Neural cell (in vitro differentiated cells): Measurements from ENCODE around the gene ITPK1. TPM values are rescaled to one million over a fixed set of nuclear protein-coding genes. Genes with fewer than 3 reads are reported as not detected.

Experiments
- H2AFZ ChIP-seq: fragments of 200-600, 300-800 bp; sonication (generic), shearing (Covaris generic); 2 replicates; pipeline ENCODE4 v1.6.0; 2014; ENCODE audit warnings: low read depth, mild to moderate bottlenecking, antibody characterized with exemption, low read length, moderate library complexity
- H3F3A ChIP-seq: fragments of 200-600 bp; shearing (Covaris generic); 2 replicates; pipeline ENCODE4 v1.6.1; 2016; ENCODE audit warnings: mild to moderate bottlenecking, moderate library complexity, mixed read lengths, antibody characterized with exemption, low read length; ENCODE audit not compliant: insufficient read depth, poor library complexity, severe bottlenecking
- H3K27ac ChIP-seq: fragments of 200-600, 300-800 bp; sonication (generic), shearing (Covaris generic); 2 replicates; pipeline ENCODE4 v1.5.1; 2014; ENCODE audit warnings: mild to moderate bottlenecking, low read length, moderate library complexity
- H3K27me3 ChIP-seq: fragments of 300-800, 200-600 bp; sonication (generic), shearing (Covaris generic); 2 replicates; pipeline ENCODE4 v1.6.0; 2014; ENCODE audit warnings: mild to moderate bottlenecking, low read depth, low read length, moderate library complexity; ENCODE audit not compliant: insufficient read depth
- H3K36me3 ChIP-seq: fragments of 300-800, 200-600 bp; sonication (generic), shearing (Covaris generic); 2 replicates; pipeline ENCODE4 v1.5.1; 2014; ENCODE audit warnings: mild to moderate bottlenecking, antibody characterized with exemption, low read length, moderate library complexity; ENCODE audit not compliant: insufficient read depth
- H3K4me2 ChIP-seq: fragments of 300-800, 200-600 bp; sonication (generic), shearing (Covaris generic); 2 replicates; pipeline ENCODE4 v1.6.0; 2014; ENCODE audit warnings: mild to moderate bottlenecking, low read length
- H3K4me3 ChIP-seq: fragments of 300-800, 200-600 bp; sonication (generic), shearing (Covaris generic); 2 replicates; pipeline ENCODE4 v1.5.1; 2014; ENCODE audit warnings: mild to moderate bottlenecking, low read length, moderate library complexity
- H3K79me2 ChIP-seq: fragments of 200-600 bp; shearing (Covaris generic); replicated peaks from 2 replicates; pipeline ENCODE4 v1.6.0; 2014; ENCODE audit warnings: mild to moderate bottlenecking, low read length, moderate library complexity; ENCODE audit not compliant: insufficient read depth
- H3K9ac ChIP-seq: fragments of 300-800, 200-600 bp; sonication (generic), shearing (Covaris generic); 2 replicates; pipeline ENCODE4 v1.6.1; 2016; ENCODE audit warnings: mild to moderate bottlenecking, low read length, mixed read lengths
- H3K9me2 ChIP-seq: fragments of 200-600 bp; shearing (Covaris generic); 2 replicates; pipeline ENCODE4 v1.6.1; 2016; ENCODE audit warnings: mild to moderate bottlenecking, low read length, mixed read lengths; ENCODE audit not compliant: insufficient read depth
- H3K9me3 ChIP-seq: fragments of 200-600, 300-800 bp; sonication (generic), shearing (Covaris generic); 2 replicates; pipeline ENCODE4 v1.6.1; 2016; ENCODE audit warnings: mild to moderate bottlenecking, mixed run types, low read length, moderate library complexity, mixed read lengths
- H4K20me1 ChIP-seq: fragments of 200-600 bp; shearing (Covaris generic); 2 replicates; pipeline ENCODE4 v1.6.1; 2016; ENCODE audit warnings: mild to moderate bottlenecking, mixed run types; ENCODE audit not compliant: insufficient read depth
- EP300 ChIP-seq: fragments of 450-650 bp; conservative IDR thresholded peaks from 2 replicates; pipeline ENCODE4 v1.6.1; 2014; ENCODE audit warnings: antibody characterized with exemption, mild to moderate bottlenecking, moderate library complexity; ENCODE audit not compliant: poor library complexity, severe bottlenecking
- EZH2 ChIP-seq: fragments of 200-600, 300-800 bp; shearing (Covaris generic), sonication (generic); IDR thresholded peaks from 2 replicates; pipeline ENCODE4 v1.6.1; 2014; ENCODE audit warnings: antibody characterized with exemption, low read length, borderline replicate concordance, mild to moderate bottlenecking; ENCODE audit not compliant: insufficient read depth, poor library complexity, severe bottlenecking
- MXI1 ChIP-seq: fragments of 450-650 bp; conservative IDR thresholded peaks from 2 replicates; pipeline ENCODE4 v1.6.1; 2014; ENCODE audit warnings: antibody characterized with exemption, mild to moderate bottlenecking; ENCODE audit not compliant: poor library complexity, severe bottlenecking
- POLR2AphosphoS5 ChIP-seq: IDR thresholded peaks from 2 replicates; pipeline ENCODE4 v1.6.1; 2012
- RAD21 ChIP-seq: fragments of 450-650 bp; conservative IDR thresholded peaks from 2 replicates; pipeline ENCODE4 v1.6.1; 2014; ENCODE audit warnings: antibody characterized with exemption, mild to moderate bottlenecking, moderate library complexity
- SMC3 ChIP-seq: fragments of 450-650 bp; conservative IDR thresholded peaks from 2 replicates; pipeline ENCODE4 v1.6.1; 2014; ENCODE audit warnings: antibody characterized with exemption, mild to moderate bottlenecking, moderate library complexity; ENCODE audit not compliant: poor library complexity
- TAF1 ChIP-seq: IDR thresholded peaks from 2 replicates; pipeline ENCODE4 v1.6.1; 2012; ENCODE audit warnings: low read depth
- polyA plus RNA-seq: library from polyadenylated mRNA; depleted of rRNA; stranded (reverse); fragments of >200 nt; gene quantifications from 2 replicates; pipeline ENCODE4 v1.2.3, GENCODE V29; 2014
- TF ChIP-seq, protein P1 (sequence below): IDR thresholded peaks from 2 replicates; pipeline ENCODE4 v1.6.1; 2012; ENCODE audit warnings: borderline replicate concordance
- TF ChIP-seq, protein P2 (sequence below): fragments of 450-650 bp; IDR thresholded peaks from 2 replicates; pipeline ENCODE4 v1.5.1; 2014; ENCODE audit warnings: antibody characterized with exemption, mild to moderate bottlenecking, moderate library complexity; ENCODE audit not compliant: poor library complexity, severe bottlenecking

ITPK1 gene
- polyA plus RNA-seq, 1 donor from 2014 or later: 65.0 TPM

DNA sequence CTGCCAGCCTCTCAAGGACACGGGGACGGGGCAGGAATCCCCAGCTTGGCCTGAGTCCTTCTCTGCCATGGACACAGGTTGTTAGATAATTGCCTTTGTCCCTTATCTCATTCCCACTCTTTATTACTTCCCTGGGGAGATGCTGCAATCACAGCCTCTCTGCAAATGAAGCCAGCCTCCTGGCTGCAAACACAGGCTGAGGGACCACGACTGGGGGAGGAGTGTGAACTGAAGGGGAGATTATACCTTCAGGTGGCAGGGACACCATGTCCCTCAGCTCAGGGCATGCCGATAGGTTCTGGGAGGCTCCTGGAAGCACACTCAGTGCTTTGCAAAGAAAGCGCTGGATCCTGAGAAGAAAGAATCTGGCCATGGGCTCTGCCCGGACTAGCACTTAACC is 208.9 kb downstream of the ITPK1 start:
- Histone ChIP-seq H4K20me1 (no peaks in the 10 kb centered on the region), H2AFZ (no peak overlapping the region)

DNA sequence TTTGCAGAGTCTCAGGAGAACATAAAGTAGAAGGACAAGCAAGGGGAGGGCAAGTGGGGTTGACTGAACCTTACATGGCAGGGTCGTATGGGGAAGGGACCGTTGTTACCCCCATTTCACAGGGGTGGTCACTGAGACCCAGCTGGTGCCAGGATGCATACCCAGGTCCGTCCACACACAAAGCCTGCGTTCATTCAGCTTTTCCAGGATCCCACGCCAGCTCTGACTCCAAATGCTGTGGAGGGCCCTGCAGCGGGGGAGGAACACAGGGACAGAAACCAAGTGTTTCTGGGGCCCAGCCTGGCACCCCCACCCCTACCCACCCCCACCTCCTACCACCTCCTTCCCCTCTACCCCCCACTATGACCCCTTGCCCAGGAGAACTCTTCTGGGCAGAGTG is 209.3 kb downstream of the ITPK1 start:
- no peak for TF ChIP-seq POLR2AphosphoS5
- TF ChIP-seq SMC3: no peak
- TF ChIP-seq, protein P1, sequence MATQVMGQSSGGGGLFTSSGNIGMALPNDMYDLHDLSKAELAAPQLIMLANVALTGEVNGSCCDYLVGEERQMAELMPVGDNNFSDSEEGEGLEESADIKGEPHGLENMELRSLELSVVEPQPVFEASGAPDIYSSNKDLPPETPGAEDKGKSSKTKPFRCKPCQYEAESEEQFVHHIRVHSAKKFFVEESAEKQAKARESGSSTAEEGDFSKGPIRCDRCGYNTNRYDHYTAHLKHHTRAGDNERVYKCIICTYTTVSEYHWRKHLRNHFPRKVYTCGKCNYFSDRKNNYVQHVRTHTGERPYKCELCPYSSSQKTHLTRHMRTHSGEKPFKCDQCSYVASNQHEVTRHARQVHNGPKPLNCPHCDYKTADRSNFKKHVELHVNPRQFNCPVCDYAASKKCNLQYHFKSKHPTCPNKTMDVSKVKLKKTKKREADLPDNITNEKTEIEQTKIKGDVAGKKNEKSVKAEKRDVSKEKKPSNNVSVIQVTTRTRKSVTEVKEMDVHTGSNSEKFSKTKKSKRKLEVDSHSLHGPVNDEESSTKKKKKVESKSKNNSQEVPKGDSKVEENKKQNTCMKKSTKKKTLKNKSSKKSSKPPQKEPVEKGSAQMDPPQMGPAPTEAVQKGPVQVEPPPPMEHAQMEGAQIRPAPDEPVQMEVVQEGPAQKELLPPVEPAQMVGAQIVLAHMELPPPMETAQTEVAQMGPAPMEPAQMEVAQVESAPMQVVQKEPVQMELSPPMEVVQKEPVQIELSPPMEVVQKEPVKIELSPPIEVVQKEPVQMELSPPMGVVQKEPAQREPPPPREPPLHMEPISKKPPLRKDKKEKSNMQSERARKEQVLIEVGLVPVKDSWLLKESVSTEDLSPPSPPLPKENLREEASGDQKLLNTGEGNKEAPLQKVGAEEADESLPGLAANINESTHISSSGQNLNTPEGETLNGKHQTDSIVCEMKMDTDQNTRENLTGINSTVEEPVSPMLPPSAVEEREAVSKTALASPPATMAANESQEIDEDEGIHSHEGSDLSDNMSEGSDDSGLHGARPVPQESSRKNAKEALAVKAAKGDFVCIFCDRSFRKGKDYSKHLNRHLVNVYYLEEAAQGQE: no peak
- TF ChIP-seq RAD21: no peak
- no peak for TF ChIP-seq TAF1
- no peak for TF ChIP-seq MXI1
- no peak for TF ChIP-seq EZH2
- TF ChIP-seq, protein P2, sequence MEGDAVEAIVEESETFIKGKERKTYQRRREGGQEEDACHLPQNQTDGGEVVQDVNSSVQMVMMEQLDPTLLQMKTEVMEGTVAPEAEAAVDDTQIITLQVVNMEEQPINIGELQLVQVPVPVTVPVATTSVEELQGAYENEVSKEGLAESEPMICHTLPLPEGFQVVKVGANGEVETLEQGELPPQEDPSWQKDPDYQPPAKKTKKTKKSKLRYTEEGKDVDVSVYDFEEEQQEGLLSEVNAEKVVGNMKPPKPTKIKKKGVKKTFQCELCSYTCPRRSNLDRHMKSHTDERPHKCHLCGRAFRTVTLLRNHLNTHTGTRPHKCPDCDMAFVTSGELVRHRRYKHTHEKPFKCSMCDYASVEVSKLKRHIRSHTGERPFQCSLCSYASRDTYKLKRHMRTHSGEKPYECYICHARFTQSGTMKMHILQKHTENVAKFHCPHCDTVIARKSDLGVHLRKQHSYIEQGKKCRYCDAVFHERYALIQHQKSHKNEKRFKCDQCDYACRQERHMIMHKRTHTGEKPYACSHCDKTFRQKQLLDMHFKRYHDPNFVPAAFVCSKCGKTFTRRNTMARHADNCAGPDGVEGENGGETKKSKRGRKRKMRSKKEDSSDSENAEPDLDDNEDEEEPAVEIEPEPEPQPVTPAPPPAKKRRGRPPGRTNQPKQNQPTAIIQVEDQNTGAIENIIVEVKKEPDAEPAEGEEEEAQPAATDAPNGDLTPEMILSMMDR: no peak
- TF ChIP-seq EP300: no peak
- Histone ChIP-seq H3K4me2 (no peak overlapping the region), H3K27ac (no peak overlapping the region), H2AFZ (no peak overlapping the region), H3K79me2 (no peaks in the 10 kb centered on the region), H4K20me1 (no peaks in the 10 kb centered on the region), H3K9ac (no peak overlapping the region), H3K36me3 (no peaks in the 10 kb centered on the region), H3K9me2 (no peaks in the 10 kb centered on the region), H3K9me3 (no peaks in the 10 kb centered on the region), H3K4me3 (no peak overlapping the region), H3K27me3 (no peaks in the 10 kb centered on the region), H3F3A (no peaks in the 10 kb centered on the region)

More for the DNA sequence above, 208.9 kb downstream of the ITPK1 start:
- Histone ChIP-seq H3K9ac (no peak overlapping the region), H3K4me2 (no peak overlapping the region), H3K4me3 (no peak overlapping the region), H3F3A (no peaks in the 10 kb centered on the region), H3K9me3 (no peaks in the 10 kb centered on the region), H3K27me3 (no peaks in the 10 kb centered on the region), H3K9me2 (no peaks in the 10 kb centered on the region), H3K36me3 (no peaks in the 10 kb centered on the region), H3K79me2 (no peaks in the 10 kb centered on the region), H3K27ac (no peak overlapping the region)
- TF ChIP-seq, protein P1: no peak
- TF ChIP-seq SMC3: no peak
- no peak for TF ChIP-seq TAF1
- TF ChIP-seq, protein P2: no peak
- no peak for TF ChIP-seq RAD21
- no peak for TF ChIP-seq POLR2AphosphoS5
- no peak for TF ChIP-seq EZH2
- no peak for TF ChIP-seq EP300
- no peak for TF ChIP-seq MXI1
